ENCODE data around the gene HTT.
A peak's percentile ranks its signal among the peaks of the same experiment; 100 is the strongest.
"Not testable (repeated sequence)": the region's sequence is repeated elsewhere in the genome, so short reads cannot be mapped to it uniquely, and the experiment has no call there.

HTT gene

GRCh38 chr4:3046623-3047022 lies 27.9 kb upstream of the HTT start:
- no peak for DNase-seq

DNA sequence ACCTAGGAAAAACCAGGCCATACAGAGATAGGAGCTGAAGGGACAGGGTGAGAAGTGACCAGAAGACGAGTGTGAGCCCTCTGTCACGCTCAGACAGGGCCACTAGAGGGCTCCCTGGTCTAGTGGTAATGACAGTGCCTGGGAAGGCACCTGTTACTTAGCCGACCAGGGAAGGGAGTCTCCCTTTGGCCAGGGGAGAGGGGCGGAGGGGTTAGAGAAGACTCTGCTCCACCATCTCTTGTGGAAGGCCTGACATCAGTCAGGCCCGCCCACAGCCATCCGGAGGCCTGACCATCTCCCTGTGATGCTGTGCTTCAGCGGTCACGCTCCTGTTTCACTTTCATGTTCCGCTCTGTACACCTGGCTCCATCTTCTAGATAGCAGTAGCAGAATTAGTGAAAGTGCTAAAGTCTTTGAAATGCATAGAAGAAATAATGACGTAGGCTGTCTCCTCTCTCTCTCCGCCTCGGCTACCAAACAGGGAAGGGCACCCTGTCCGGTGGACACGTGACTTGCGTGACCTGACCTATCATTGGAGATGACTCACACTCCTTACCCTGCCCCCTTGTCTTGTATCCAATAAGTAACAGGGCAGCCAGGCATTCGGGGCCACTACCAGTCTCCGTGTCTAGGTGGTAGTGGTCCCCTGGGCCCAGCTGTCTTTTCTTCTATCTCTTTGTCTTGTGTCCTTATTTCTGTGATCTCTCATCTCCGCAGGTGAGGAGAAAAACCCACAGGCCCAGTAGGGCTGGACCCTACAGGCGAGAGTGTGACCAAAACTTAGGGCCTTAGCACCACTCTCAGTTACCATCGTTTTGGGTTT lies 26.8 kb upstream of the HTT start:
- peak; percentile 11 to 32 for DNase-seq

DNA sequence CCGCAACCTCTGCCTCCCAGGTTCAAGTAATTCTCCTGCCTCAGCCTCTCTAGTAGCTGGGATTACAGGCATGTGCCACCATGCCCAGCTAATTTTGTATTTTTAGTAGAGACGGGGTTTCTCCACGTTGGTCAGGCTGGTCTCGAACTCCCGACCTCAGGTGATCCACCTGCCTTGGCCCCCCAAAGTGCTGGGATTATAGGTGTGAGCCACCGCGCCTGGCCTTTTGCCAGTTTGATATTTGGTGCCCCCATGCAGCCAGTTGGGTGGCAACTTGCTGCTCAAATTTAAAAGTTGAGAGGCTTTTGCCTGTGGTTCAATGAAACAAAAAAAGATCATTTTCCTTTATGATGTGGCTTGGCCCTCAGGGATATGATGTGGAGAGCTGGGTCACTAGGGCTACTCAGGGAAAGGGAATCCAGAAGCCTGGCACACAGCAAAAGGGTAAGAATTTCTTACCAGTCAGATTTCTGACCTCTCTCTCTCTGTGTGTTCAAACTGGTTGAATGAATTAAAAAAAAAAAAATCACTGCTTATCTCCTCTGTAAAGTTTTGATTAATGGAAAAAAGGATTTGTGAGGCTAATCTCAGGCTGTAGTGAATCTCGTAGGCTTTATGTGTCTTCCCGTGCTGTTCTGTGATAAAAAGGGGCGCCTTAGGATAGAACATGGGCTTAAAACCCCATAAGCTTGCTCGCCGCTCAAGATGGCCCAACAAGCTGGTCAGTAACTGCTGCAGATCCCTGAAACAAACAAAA lies 23.2 kb upstream of the HTT start:
- DNase-seq = not testable (repeated sequence)

DNA sequence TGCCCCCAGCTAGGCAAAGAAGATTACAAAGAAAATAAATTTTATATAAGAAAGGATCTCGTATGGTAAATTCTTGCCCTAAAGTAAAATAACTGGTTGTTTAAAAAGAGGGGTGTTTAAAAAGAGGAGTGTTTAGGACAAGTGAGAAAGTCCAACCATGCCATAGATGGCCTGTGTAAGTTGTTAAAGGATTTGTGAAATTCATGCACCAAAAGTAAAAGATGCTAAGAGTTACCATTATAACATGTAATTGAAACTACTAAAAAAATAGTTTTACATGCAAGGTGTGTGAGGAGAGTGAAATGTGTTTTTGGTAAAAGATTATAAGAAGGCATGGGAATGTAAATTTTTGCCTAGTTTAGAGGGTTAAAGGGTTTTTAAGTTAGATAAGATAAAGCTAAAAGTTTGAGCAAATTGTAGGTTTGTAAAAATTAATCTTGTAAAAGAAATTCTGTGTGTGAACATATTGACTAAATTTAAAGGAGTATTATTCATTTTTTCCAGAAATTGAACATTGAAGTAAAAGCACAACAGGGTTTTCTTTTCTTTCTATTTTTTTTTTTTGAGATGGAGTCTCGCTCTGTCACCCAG lies 20.2 kb upstream of the HTT start:
- no peak for DNase-seq

DNA sequence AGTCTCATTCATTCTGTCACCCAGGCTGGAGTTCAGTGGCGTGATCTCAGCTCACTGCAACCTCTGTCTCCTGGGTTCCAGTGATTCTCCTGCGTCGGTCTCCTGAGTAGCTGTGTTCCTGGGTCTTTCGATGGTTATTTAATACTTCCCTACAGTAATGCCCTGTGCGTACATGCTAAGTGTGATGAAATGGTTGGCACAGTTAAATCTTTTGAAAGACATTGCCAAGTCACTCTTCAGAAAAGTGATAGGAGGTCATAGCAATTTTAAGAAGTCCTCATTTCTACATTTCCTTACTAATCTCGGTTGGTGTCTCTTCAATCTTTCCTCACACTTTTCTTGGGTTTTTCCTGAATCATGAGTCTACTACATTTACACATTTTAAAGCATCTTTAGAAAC lies 14.5 kb upstream of the HTT start:
- DNase-seq = no peak

DNA sequence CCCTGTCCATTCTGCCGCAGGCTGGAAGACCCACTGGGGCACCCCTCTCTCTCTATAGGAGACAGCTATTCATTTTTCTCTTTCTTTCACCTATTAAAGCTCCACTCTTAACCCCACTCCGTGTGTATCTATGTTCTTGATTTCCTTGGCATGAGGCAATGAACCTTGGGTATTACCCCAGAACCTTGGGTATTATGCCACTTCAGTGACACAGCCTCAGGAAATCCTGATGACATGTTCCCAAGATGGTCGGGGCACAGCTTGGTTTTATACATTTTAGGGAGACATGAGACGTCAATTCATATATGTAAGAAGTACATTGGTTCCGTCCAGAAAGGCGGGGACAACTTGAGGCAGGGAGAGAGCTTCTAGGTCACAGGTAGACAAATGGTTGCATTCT lies 13.5 kb upstream of the HTT start:
- DNase-seq = no peak

GRCh38 chr4:3062471-3062870 lies 12.0 kb upstream of the HTT start:
- no peak for DNase-seq

DNA sequence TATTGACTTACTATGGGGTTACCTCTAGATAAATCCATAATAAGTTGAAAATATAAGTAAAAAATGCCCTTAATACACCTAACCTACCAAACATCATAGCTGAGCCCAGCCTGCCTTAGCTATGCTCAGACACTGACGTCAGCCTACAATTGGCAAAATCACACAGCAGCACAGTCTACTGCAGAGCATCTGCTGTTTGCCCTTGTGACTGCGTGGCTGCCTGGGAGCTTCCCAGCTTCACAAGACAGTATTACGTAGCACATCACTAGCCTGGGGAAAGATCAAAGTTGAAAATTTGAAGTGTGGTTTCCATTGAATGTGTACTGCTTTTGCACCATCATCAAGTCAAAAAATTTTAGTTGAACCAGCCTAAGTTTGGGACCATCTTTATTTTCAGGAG lies 8.9 kb upstream of the HTT start:
- DNase-seq = peak in 1 of 2 experiments; percentile 3

GRCh38 chr4:3066836-3067400 lies 7.6 kb upstream of the HTT start:
- no peak for DNase-seq

DNA sequence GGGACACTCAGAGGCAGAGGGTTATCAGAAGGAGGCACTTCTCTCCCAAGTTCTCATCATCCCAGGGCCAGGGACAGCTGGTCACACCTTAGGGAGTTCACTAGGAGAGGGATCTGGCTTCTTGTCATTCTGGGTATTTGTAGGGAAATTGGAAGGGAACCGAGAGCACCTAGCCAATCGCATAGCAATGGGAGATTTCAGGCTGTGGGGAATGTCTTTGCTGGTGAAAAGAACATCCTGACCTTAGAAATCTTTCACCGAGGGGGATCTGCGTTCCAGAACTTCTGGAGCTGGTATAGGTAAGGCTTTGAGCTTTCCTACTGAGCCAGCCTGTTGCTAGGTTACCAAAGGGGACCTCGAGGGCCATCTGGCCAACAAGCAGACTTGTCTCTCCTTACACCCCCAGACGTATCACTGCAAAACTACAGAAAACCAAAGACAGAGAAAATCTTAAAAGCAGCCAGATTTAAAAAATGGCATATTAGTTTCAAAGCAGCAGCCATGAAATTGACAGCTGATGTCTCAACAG lies 6.9 kb upstream of the HTT start:
- no peak for DNase-seq

- no peak for DNase-seq
These were observed 4.8 kb upstream of the HTT start for GRCh38 chr4:3069661-3070199.

DNA sequence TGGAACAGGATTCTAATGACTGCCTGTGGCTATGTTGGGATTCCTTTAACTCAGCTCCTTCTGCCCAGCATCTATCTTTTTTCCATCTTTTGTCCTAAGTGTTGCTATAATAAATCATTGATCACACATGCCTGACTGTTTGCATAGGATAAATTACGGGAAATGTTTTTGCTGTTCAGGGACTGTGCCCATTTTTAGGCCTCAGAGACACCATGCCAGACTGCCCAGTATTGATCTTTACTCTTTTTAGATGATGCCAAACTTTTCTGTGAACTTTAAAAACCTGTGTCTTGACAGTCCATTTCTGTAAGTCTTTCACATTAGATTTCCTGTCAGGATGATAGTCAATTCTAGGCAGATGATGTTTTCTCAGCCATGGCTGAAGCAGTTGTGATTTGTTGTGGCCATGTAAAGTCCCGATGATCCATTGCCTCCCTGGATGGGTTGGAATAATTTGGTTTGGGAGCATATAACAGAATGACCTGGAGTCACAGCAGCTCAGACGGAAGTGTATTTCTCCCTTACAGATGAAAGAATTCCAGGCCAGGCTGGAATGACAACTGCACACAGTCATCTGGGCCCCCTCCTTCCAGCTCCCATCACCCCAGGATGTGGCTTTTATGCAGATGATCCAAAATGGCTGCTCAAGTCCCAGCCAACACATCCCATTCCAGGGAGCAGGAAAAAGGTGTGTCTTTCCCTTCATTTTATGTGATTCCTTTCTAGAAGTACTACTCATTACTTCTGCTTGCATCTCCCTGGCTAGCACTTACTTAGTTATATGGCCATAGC lies 3.6 kb upstream of the HTT start:
- DNase-seq = no peak

DNA sequence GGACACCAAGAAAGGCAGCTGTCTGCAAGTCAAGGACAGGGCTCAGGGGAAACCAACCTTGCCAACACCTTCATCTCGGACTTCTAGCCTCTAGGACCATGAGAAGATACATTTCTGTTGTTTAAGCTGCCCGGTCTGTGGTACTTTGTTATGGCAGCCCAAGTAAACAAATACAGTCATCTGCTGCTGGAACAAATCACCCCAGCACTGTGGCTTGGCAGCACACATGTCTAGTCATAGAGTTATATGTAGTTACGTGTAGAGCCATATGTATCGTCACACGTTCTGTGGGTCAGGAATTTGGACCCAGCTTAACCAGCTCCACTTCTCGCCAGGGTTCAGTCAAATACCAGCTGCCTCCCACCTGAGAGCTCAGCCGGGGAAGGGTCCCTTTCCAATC lies 2.7 kb upstream of the HTT start:
- no peak for DNase-seq

- DNase-seq = no peak
These were observed 1.1 kb upstream of the HTT start for GRCh38 chr4:3073158-3074077.

- DNase-seq = no peak
These were observed 568 bp downstream of the HTT start for GRCh38 chr4:3074846-3075651.

DNA sequence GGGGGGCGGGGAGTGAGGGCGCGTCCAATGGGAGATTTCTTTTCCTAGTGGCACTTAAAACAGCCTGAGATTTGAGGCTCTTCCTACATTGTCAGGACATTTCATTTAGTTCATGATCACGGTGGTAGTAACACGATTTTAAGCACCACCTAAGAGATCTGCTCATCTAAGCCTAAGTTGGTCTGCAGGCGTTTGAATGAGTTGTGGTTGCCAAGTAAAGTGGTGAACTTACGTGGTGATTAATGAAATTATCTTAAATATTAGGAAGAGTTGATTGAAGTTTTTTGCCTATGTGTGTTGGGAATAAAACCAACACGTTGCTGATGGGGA lies 1.1 kb downstream of the HTT start:
- no peak for DNase-seq

- no peak for DNase-seq
These were observed 3.3 kb downstream of the HTT start for GRCh38 chr4:3077796-3078195.

GRCh38 chr4:3079694-3080123 lies 5.2 kb downstream of the HTT start:
- no peak for DNase-seq

GRCh38 chr4:3082925-3083515 lies 8.5 kb downstream of the HTT start:
- DNase-seq = no peak

- no peak for DNase-seq
These were observed 9.3 kb downstream of the HTT start for GRCh38 chr4:3083732-3084131.

Data from SHP77 (cell line).